Keratinocyte (primary cell): ENCODE measurements around the gene PRR19.

Experiments
- EZH2 ChIP-seq: IDR thresholded peaks from one replicate; pipeline ENCODE4 v1.6.1; 2012; ENCODE audit warnings: inconsistent platforms, mild to moderate bottlenecking, low read length, moderate library complexity
- TF ChIP-seq, protein P1 (sequence below), 3 experiments: IDR thresholded peaks in 1 of 3; conservative IDR thresholded peaks in 1 of 3; optimal IDR thresholded peaks in 1 of 3; 2 replicates in 2 of 3; 3 replicates in 1 of 3; pipeline versions ENCODE3 to v1.5.1; 2011; ENCODE audit warnings: low read length in 3 of 3, mild to moderate bottlenecking in 3 of 3, moderate library complexity in 2 of 3, control low read depth in 1 of 3, inconsistent platforms in 1 of 3; ENCODE audit not compliant: insufficient read depth in 2 of 3; ENCODE audit errors: extremely low read depth in 1 of 3

GRCh38 chr19:42284591-42285341 is 17.2 kb upstream of the PRR19 start:
- TF ChIP-seq, protein P1, sequence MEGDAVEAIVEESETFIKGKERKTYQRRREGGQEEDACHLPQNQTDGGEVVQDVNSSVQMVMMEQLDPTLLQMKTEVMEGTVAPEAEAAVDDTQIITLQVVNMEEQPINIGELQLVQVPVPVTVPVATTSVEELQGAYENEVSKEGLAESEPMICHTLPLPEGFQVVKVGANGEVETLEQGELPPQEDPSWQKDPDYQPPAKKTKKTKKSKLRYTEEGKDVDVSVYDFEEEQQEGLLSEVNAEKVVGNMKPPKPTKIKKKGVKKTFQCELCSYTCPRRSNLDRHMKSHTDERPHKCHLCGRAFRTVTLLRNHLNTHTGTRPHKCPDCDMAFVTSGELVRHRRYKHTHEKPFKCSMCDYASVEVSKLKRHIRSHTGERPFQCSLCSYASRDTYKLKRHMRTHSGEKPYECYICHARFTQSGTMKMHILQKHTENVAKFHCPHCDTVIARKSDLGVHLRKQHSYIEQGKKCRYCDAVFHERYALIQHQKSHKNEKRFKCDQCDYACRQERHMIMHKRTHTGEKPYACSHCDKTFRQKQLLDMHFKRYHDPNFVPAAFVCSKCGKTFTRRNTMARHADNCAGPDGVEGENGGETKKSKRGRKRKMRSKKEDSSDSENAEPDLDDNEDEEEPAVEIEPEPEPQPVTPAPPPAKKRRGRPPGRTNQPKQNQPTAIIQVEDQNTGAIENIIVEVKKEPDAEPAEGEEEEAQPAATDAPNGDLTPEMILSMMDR (optimal IDR thresholded peaks at IDR 0.05 in 1 of 3, IDR thresholded peaks at IDR 0.05 in 1 of 3, conservative IDR thresholded peaks at IDR 0.05 in 1 of 3; ENCODE audit: extremely low read depth in 1 of 3, insufficient read depth in 2 of 3, low read length in 3 of 3) = no peak
- no peak for TF ChIP-seq EZH2
